Measurements from ENCODE around the gene NFATC1. TPM values are rescaled to one million over a fixed set of nuclear protein-coding genes. Genes with fewer than 3 reads are reported as not detected.

NFATC1 gene
- total and polyA plus RNA-seq, 9 donors = 8.4 to 28.3 (median 12.2) TPM

DNA sequence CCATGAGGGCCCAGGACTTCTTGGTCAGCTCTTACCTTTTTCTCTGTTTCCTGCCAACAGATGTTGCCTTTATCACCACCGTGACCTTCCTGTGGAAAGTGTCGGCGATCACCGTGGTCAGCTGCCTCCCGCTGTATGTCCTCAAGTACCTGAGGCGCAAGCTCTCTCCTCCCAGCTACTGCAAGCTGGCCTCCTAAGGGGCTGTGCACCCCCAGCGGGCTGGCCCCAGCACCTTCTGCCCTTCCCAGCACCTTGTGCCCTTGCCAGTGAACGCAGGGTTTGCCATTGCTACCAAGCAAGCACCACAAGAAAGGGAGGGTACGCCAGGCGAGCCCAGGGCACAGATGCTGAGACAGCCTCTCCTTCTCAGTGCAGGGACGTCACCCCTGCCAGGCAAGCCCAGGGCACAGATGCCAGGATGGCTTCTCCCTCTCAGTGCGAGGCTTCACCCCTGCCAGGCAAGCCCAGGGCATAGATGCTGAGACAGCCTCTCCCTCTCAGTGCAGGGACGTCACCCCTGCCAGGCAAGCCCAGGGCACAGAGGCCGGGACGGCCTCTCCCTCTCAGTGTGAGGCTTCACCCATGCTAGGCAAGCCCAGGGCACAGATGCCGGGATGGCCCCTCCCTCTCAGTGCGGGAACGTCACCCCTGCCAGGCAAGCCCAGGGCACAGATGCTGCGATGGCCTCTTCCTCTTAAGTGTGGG lies 18.4 kb upstream of the NFATC1 start:
- DNase-seq = no peak
- H3K27me3 ChIP-seq = no peaks in the 10 kb centered on the region
- H3K4me3 ChIP-seq = no peak overlapping the region
- WGBS, 3 donors = 88 to 92% (median 90%) methylated on average over 17 to 19 of the region's 19 CpGs
- intact Hi-C loops (cut with DNase I) = no loop called here
- no peaks in the 10 kb centered on the region for H3K9me3 ChIP-seq
- peaks cover 2% of the 10 kb centered on the region for H3K4me1 ChIP-seq (ENCODE audit: insufficient read depth)
- no peak overlapping the region for H3K27ac ChIP-seq
- H3K36me3 ChIP-seq = no peaks in the 10 kb centered on the region
- no peak for TF ChIP-seq POLR2A (IDR thresholded peaks at IDR 0.05)
- TF ChIP-seq EP300 (IDR thresholded peaks at IDR 0.05) = no peak
- TF ChIP-seq, protein P1, sequence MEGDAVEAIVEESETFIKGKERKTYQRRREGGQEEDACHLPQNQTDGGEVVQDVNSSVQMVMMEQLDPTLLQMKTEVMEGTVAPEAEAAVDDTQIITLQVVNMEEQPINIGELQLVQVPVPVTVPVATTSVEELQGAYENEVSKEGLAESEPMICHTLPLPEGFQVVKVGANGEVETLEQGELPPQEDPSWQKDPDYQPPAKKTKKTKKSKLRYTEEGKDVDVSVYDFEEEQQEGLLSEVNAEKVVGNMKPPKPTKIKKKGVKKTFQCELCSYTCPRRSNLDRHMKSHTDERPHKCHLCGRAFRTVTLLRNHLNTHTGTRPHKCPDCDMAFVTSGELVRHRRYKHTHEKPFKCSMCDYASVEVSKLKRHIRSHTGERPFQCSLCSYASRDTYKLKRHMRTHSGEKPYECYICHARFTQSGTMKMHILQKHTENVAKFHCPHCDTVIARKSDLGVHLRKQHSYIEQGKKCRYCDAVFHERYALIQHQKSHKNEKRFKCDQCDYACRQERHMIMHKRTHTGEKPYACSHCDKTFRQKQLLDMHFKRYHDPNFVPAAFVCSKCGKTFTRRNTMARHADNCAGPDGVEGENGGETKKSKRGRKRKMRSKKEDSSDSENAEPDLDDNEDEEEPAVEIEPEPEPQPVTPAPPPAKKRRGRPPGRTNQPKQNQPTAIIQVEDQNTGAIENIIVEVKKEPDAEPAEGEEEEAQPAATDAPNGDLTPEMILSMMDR (IDR thresholded peaks at IDR 0.05) = no peak

DNA sequence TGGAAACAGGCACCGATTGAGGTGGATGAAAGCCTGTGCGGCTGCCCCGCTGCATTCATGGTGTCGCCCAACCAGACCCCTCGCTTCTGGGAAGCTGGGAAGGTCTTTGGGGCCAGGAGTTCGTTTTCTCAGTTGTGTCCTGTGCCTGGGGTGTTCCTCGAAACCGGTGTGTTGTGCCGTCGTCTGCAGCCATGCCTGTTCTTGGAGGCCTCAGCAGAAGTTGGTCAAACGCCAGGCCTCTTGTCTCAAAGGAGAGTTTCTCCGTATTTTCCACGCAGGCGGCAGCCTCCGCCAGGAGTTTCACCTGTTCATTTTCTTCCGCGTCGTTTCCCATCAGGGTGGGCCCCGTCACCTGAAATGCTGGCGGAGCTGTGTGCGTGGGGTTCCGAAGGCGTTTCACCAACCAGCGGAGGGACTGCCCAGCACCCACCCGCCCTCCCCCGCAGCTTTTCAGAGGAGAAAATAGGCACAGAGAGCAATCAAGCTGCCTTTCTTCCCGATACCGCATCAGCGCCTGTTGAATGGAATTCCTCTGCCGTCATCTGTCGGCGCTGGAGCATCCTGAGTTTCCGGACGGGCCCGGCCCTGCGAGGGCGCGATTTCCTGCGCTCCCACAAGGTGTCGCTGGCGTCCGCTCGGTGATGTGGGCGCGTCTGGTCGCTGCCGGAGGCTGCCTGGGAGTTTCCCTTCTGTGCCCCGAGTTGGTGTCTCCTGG lies 17.0 kb upstream of the NFATC1 start:
- intact Hi-C loops (cut with DNase I) = loop anchor here in 3 of 4 donors (2.0 kb wide), 2 partner anchors 150 to 262 kb away; no protein-coding TSS in a partner anchor
- Histone ChIP-seq H3K27me3 (no peaks in the 10 kb centered on the region), H3K36me3 (no peaks in the 10 kb centered on the region), H3K4me3 (no peak overlapping the region), H3K4me1 (ENCODE audit: insufficient read depth) (peaks cover 2% of the 10 kb centered on the region), H3K9me3 (no peaks in the 10 kb centered on the region), H3K27ac (no peak overlapping the region)
- TF ChIP-seq EP300 (IDR thresholded peaks at IDR 0.05) (no peak), POLR2A (IDR thresholded peaks at IDR 0.05) (peak; percentile 41)
- TF ChIP-seq, protein P1 (IDR thresholded peaks at IDR 0.05) = peak; percentile 90 to 96 (median 91)
- DNase-seq = peak; percentile 71 to 89 (median 82)
- 42 to 49% (median 45%) methylated on average over 48 of the region's 48 CpGs for WGBS, 3 donors

DNA sequence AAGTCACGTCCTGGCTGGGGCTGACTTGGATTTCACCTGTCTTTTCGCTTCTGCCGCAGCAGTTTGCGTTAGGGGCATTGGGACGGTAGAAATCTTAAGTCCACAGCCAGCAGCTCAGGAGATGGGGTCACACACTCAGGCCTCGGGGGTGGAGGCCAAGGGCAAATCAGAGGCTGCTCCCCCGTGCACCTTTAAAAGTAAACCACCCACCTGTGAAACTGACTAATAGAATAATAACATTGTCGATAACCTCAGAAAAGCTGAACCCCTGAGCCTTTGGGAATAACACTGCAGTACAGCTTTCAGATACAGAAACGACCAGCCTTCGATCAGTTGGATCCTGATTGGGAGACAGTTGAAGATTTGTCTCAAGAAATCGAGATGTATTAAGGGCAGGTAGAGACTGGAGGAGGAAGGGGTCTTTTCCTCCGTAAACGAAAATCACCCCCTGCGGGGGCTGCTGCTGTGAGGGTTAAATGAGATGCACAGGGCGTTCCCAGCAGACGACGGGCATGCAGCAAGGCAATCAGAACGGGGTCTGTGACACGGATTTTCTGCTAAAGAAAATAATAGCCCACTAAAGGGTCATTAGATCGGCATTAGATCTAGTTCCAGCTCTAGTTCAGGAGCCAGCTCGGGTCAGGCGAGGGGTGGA lies 16.4 kb upstream of the NFATC1 start:
- DNase-seq = no peak
- Histone ChIP-seq H3K36me3 (no peaks in the 10 kb centered on the region), H3K27ac (no peak overlapping the region), H3K9me3 (no peaks in the 10 kb centered on the region), H3K4me3 (no peak overlapping the region), H3K27me3 (no peaks in the 10 kb centered on the region), H3K4me1 (ENCODE audit: insufficient read depth) (peaks cover 2% of the 10 kb centered on the region)
- WGBS, 3 donors = 65 to 73% (median 70%) methylated on average over 22 of the region's 22 CpGs
- intact Hi-C loops (cut with DNase I) = loop anchor here in 3 of 4 donors (2.0 kb wide), 2 partner anchors 149 to 261 kb away; no protein-coding TSS in a partner anchor
- TF ChIP-seq POLR2A (IDR thresholded peaks at IDR 0.05) = no peak
- TF ChIP-seq EP300 (IDR thresholded peaks at IDR 0.05) = no peak
- TF ChIP-seq, protein P1 (IDR thresholded peaks at IDR 0.05) = no peak

Measured in ovary (tissue), 9 donors.